Measurements from ENCODE around the gene ARHGDIG. TPM values are rescaled to one million over a fixed set of nuclear protein-coding genes. Genes with fewer than 3 reads are reported as not detected.

ARHGDIG gene
- total and polyA plus RNA-seq, 9 of the 15 experiments (the other 6 are each of a cell fraction or from before 2014, with no cell fraction given) = 0.36 to 2.5 (median 0.64) TPM; not detected in 2

- TF ChIP-seq POLR2G (IDR thresholded peaks at IDR 0.05; ENCODE audit: low read depth, low read length) (no peak), MEF2D (tag; conservative IDR thresholded peaks at IDR 0.05; ENCODE audit: low read depth) (no peak), RFX7 (CRISPR knock-in tag; IDR thresholded peaks at IDR 0.05) (no peak), DPF2 (IDR thresholded peaks at IDR 0.05) (no peak)
These were observed 7.5 kb upstream of the ARHGDIG start (continued) for GRCh38 chr16:272633-273546.

GRCh38 chr16:273547-274421 lies 6.6 kb upstream of the ARHGDIG start:
- Histone ChIP-seq H3K79me2 (ENCODE audit: control insufficient read depth, insufficient read depth, low read length) (no peaks in the 10 kb centered on the region), H3K27me3 (ENCODE audit: control insufficient read depth in 2 of 2, insufficient read depth in 2 of 2, low read length in 2 of 2) (no peaks in the 10 kb centered on the region), H3K4me2 (ENCODE audit: insufficient read depth, low read length) (peak overlapping the region; percentile 32; the same call in 1 of the 2 replicates), H3K27ac (ENCODE audit: extremely low read depth, low read depth, low read length) (no peak overlapping the region), H3K4me3 (no peak overlapping the region), H3K4me1 (replicated peaks in 1 of 2; ENCODE audit: control insufficient read depth in 2 of 2, insufficient read depth in 2 of 2, low read length in 2 of 2) (peaks cover 0 to 71% of the 10 kb centered on the region in 2 experiments; a peak in 2 of 5 replicates), H3K9me1 (ENCODE audit: control insufficient read depth, insufficient read depth, low read length) (no peaks in the 10 kb centered on the region), H3K9me3 (replicated peaks; ENCODE audit: control insufficient read depth, insufficient read depth, low read depth, low read length) (no peaks in the 10 kb centered on the region), H3K36me3 (ENCODE audit: control insufficient read depth, insufficient read depth, low read length) (no peaks in the 10 kb centered on the region), H2AFZ (ENCODE audit: low read depth, low read length) (0 out of 2 replicates have a peak overlapping the region, but pooled peaks have one; percentile 45), H4K20me1 (replicated peaks; ENCODE audit: control insufficient read depth, insufficient read depth, low read length) (no peaks in the 10 kb centered on the region), H3K9ac (ENCODE audit: insufficient read depth in 1 of 2, low read depth in 2 of 2, low read length in 2 of 2) (peak overlapping the region in 1 of 2 experiments; percentile 71; a peak in 2 of 4 replicates)
- BruUV-seq (replicated peaks) = no TSS peak
- intact Hi-C loops (cut with micrococcal nuclease) = no loop called here
- peak; percentile 47 to 86 (median 70) for DNase-seq (ENCODE audit: extremely low read depth in 1 of 4, low spot score in 3 of 4)
- WGBS (ENCODE audit: insufficient coverage, low coverage, missing lambda C conversion rate) = 18% methylated on average over 21 of the region's 30 CpGs
- FAIRE-seq = no peak
- POLR2A ChIA-PET = interaction anchor here (1.3 kb wide), 1 partner anchor 10 kb away, joined by 3 read pairs; no protein-coding TSS in a partner anchor
- ATAC-seq = peak; percentile 80
- CTCF ChIA-PET (ENCODE audit: low intra/inter-chr PET ratio) = no interaction called here
- in situ Hi-C loops (cut with MboI) = no loop called here
- no peak for TF ChIP-seq ZNF398 (CRISPR knock-in tag; IDR thresholded peaks at IDR 0.05)
- no peak for TF ChIP-seq HES1 (IDR thresholded peaks at IDR 0.05; ENCODE audit: low read depth)
- no peak for TF ChIP-seq BRCA1 (IDR thresholded peaks at IDR 0.05)
- no peak for TF ChIP-seq BRCA1 (CRISPR knock-in tag; IDR thresholded peaks at IDR 0.05)
- TF ChIP-seq ELK3 (CRISPR knock-in tag; IDR thresholded peaks at IDR 0.05) = no peak
- TF ChIP-seq NR0B1 (IDR thresholded peaks at IDR 0.05; ENCODE audit: partially characterized antibody) = no peak
- no peak for TF ChIP-seq ZC3H11A (IDR thresholded peaks at IDR 0.05; ENCODE audit: low read depth, low read length)
- no peak for TF ChIP-seq PKNOX1 (IDR thresholded peaks at IDR 0.05)
